ENCODE data around the gene UBXN1.

UBXN1 gene

GRCh38 chr11:62645946-62646824, 32.7 kb downstream of the UBXN1 start, which contains the start of gene GANAB:
Gene GANAB (minus strand): TSS chr11:62646613. CDS start chr11:62646599, 14 bp downstream.
- peak; percentile 99 for DNase-seq (ENCODE audit: low spot score)

GRCh38 chr11:62645671-62645945, 33.3 kb downstream of the UBXN1 start:
- DNase-seq (ENCODE audit: low spot score): no peak

- DNase-seq (ENCODE audit: low spot score): no peak
Observed at GRCh38 chr11:62644220-62644619, 34.7 kb downstream of the UBXN1 start.

- DNase-seq (ENCODE audit: low spot score): no peak
Observed at GRCh38 chr11:62632492-62632891, 46.4 kb downstream of the UBXN1 start.

GRCh38 chr11:62627713-62628112, 51.2 kb downstream of the UBXN1 start:
- DNase-seq (ENCODE audit: low spot score): no peak
